Ovary (tissue), 9 donors: ENCODE measurements around the gene PLXNB2. TPM values are rescaled to one million over a fixed set of nuclear protein-coding genes. Genes with fewer than 3 reads are reported as not detected.

Source experiments
- DNase-seq, 5 donors: peaks; one replicate each; pipeline ENCODE4 v3.0.0-alpha.2; 2019 to 2020
- H3K27ac ChIP-seq, 2 donors: fragments of 200-600 bp; one replicate each; pipeline versions ENCODE4 v1.5.1 to v1.8.0; 2019 to 2022
- H3K27me3 ChIP-seq: fragments of 200-600 bp; one replicate; pipeline ENCODE4 v1.8.0; 2022
- H3K36me3 ChIP-seq: fragments of 200-600 bp; sonication (generic); one replicate; pipeline ENCODE4 v1.5.1; 2019
- H3K4me1 ChIP-seq: one replicate; pipeline ENCODE4 v1.8.1; 2013; ENCODE audit warnings: mild to moderate bottlenecking, moderate library complexity; ENCODE audit not compliant: insufficient read depth
- H3K4me3 ChIP-seq: fragments of 200-600 bp; sonication (generic); one replicate; pipeline ENCODE4 v1.5.1; 2017
- H3K9me3 ChIP-seq, 2 donors: fragments of 200-600 bp in 1 of 2; sonication (generic) in 1 of 2; one replicate each; pipeline versions ENCODE4 v1.5.1 to v1.8.1; 2013 to 2019; ENCODE audit warnings: mild to moderate bottlenecking in 1 of 2, moderate library complexity in 1 of 2
- CTCF ChIP-seq, 3 donors: fragments of 450-650 bp in 2 of 3; fragments of 200-600 bp in 1 of 3; IDR thresholded peaks; one replicate each; pipeline versions ENCODE4 v1.5.1 to v1.8.0; 2016 to 2022; ENCODE audit warnings: antibody characterized with exemption in 3 of 3, mild to moderate bottlenecking in 1 of 3
- EP300 ChIP-seq: sonication (generic); formaldehyde crosslinking; IDR thresholded peaks from one replicate; pipeline ENCODE4 v1.6.1; 2017; ENCODE audit warnings: antibody characterized with exemption
- POLR2A ChIP-seq: fragments of 450-650 bp; IDR thresholded peaks from one replicate; pipeline ENCODE4 v1.6.1; 2017; ENCODE audit warnings: antibody characterized with exemption, mild to moderate bottlenecking, moderate library complexity
- WGBS, 3 donors: extraction: QIAGEN DNeasy Blood & Tissue Kit in 1 of 3; methylation state at CpG; one replicate each; pipeline versions ENCODE4 v1.1.5 to v1.1.7; 2013 to 2017; 5-methylcytosine and 5-hydroxymethylcytosine counted together
- intact Hi-C, 4 donors: fragments of 100-400 bp; cut with DNase I; formaldehyde crosslinking; loops; one replicate each; pipeline versions ENCODE4 v1.11.0 to v1.15.1; 2022 to 2023
- polyA plus RNA-seq, 2 donors: library from polyadenylated mRNA; stranded (reverse); fragments of 200-250 nt in 1 of 2; fragments of 350-450 nt in 1 of 2; fragmentation: Illumina TruSeq in 1 of 2; extraction: RNeasy Lipid Tissue Mini Kit (QIAGEN cat#74804) in 1 of 2; gene quantifications; one replicate each; pipeline ENCODE4 v1.2.3, GENCODE V29; 2013 to 2014
- total RNA-seq, 7 donors: library from RNA; depleted of rRNA in 2 of 7; stranded (reverse); fragments of >200 nt in 2 of 7; fragmentation: NEBNext Ultra II Directional in 3 of 7; extraction: Animal tissue kit (Norgen Biotek cat#: 25700) in 3 of 7; gene quantifications; one replicate each; pipeline versions ENCODE4 v1.1.0 to v1.2.4, GENCODE V29; 2016 to 2023
- donor health status: DM: no; HTN: no; CAD: no; lungs with moderate emphysema.
- donor health status: DM: no; HTN: no; CAD: no.
- donor health status: Bipolar disorder and iron deficiency.
- donor health status: DM: yes; HTN: yes; CAD: no.
- donor health status: DM: no; HTN: no; CAD: no.
- donor health status: DM: yes; HTN: yes; CAD: no.

The PLXNB2 gene
- total and polyA plus RNA-seq, 9 donors: 26.5 to 274 (median 205) TPM

DNA sequence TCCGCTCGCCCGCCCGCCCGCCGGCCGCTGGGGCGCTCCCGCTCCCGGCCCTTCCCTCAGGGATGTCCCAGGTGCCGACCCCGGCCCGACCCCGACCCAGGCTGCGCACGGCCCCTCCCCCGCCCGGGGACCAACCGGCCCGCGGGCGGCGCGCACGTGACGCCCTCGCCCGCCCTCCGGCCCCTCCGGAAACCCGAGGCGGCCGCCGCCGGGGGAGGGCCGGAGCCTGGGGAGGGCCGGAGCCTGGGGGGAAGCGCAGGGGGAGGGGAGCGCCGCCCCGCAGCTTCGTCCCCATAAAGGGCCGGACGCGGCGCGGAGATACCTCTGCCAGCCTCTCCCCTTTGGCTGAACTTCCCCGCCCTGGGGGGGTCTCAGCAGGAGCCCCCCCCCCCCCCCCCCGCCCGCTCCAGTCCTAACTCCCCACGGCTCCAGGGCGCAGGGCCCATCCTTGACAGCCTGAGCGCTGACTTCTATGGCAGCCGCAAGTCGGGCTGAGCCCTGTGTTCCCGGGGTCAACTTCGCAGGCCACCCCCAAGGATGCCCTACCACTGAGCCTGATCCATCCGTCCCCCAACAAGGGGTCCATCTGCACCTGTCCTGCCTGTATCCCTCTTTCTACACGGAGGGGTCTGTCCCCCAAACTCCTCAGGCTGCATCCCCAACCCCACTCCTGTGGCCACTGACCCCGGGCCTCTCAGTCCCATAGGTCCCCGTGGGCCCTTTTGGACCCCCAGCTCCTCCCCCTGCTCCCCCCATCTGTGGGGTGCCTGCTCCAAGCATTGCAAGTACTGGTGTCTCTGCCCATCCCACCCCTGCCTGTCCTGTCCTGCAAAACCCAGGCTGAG lies 45.6 kb downstream of the PLXNB2 start, which contains the start of gene MAPK12:
MAPK12 (minus strand) TSS at position 69 of the 845 bp plus-strand sequence. CDS start 174 bp downstream, outside the sequence.
- Histone ChIP-seq H3K4me1 (peaks cover 4% of the 10 kb centered on the region), H3K36me3 (no peaks in the 10 kb centered on the region), H3K27ac (peak within 1 kb of the TSS; percentile 51 to 57), H3K27me3 (no peaks in the 10 kb centered on the region), H3K9me3 (no peaks in the 10 kb centered on the region), H3K4me3 (peak within 1 kb of the TSS; percentile 48)
- intact Hi-C loops: no loop called here
- 3 to 5% (median 5%) methylated on average over 27 to 59 of the region's 61 CpGs for WGBS, 3 donors
- DNase-seq: peak; percentile 56 to 82 (median 69)
- TF ChIP-seq CTCF (IDR thresholded peaks at IDR 0.05) (no peak), POLR2A (no peak), EP300 (no peak)

DNA sequence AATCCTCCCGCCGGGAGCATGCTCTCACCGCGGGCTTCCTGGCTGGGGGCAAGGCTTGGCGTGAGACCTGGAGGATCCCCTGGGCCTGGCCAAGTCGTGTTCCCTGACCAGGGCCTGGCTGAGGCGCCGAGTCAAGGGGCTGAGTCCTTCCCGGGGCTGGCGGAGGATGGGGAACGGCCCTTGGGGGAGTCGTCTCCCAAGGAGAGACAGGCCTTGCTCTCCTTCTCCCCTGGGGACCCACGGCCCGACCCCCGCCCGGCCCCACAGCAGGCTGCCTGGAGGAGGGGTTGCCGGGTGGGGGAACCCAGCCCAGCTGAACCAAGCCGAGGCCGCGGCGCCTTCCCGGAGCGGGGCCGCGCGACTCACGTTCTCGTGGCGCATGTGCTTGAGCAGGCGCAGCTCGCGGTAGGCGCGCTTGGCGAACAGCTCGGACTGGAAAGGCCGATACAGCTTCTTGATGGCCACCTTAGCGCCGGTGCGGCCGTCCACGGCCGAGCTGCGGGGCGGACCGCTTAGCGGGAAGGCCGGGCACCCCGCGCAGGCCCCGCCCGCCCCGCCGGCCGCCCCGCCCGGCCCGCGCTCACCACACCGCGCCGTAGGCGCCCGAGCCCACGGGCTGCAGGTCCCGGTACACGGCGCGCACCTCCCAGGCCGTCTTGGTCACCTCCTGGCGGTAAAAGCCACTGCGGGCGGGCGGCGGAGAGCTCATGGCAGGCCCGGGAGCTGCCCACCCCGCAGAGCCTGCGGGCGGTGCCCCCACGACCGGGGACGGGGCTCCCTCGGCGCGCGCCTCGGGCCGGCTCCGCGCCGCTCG lies 46.4 kb downstream of the PLXNB2 start:
- intact Hi-C loops: no loop called here
- Histone ChIP-seq H3K4me1 (peaks cover 4% of the 10 kb centered on the region), H3K36me3 (no peaks in the 10 kb centered on the region), H3K9me3 (no peaks in the 10 kb centered on the region), H3K27me3 (no peaks in the 10 kb centered on the region), H3K27ac (peak overlapping the region; percentile 51 to 57), H3K4me3 (peak overlapping the region; percentile 48)
- TF ChIP-seq CTCF (IDR thresholded peaks at IDR 0.05) (no peak), EP300 (no peak), POLR2A (no peak)
- 1 to 2% (median 1%) methylated on average over 44 to 92 of the region's 92 CpGs for WGBS, 3 donors
- DNase-seq: peak in 2 of 5 donors; percentile 65 to 76

DNA sequence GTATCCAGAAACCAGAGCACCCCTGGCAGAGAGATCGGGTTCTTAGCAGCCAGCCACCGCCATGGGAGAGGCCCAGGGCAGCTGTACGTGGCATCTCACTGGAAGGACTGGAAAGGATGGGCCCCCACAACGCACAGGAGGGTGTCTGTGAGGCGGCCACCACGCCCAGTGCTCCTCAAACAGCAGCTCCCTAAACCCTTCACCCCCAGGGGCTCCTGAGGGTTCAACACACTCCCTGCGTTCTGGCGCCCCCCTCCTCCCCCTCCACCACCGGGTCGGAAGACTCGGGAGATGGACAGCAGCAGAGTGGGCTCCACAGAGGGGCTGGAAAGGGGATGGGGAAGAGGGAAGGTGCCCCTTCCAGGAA lies 47.0 kb downstream of the PLXNB2 start:
- TF ChIP-seq POLR2A (no peak), EP300 (no peak), CTCF (IDR thresholded peaks at IDR 0.05) (no peak)
- intact Hi-C loops: no loop called here
- Histone ChIP-seq H3K4me1 (peaks cover 4% of the 10 kb centered on the region), H3K9me3 (no peaks in the 10 kb centered on the region), H3K36me3 (no peaks in the 10 kb centered on the region), H3K4me3 (peak overlapping the region; percentile 48), H3K27ac (peak overlapping the region; percentile 51 to 57), H3K27me3 (no peaks in the 10 kb centered on the region)
- WGBS, 3 donors: 22 to 35% (median 31%) methylated on average over 11 of the region's 11 CpGs
- DNase-seq: no peak

DNA sequence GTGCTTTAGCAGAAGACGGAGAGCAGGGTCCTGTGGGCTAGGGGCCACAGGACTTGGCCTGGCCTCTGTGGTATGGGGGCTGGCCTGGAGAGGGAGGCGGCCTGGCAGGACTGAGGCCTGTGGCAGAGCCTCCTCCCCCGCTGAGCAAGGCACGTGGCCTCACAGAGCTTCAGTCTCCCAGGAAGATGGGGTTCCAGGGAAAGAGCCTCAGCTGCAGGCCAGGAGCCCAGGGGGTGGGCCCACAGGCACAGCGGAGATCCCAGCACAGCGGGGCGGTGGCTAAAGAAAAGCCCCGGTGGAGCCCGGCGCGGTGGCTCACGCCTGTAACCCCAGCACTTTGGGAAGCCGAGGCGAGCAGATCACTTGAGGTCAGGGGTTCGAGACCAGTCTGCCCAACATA lies 48.1 kb downstream of the PLXNB2 start:
- H3K27ac ChIP-seq: no peak overlapping the region
- WGBS, 3 donors: 85 to 90% (median 88%) methylated on average over 15 of the region's 15 CpGs
- DNase-seq: no peak
- no peak overlapping the region for H3K4me3 ChIP-seq
- intact Hi-C loops: loop anchor here in 1 of 4 donors (10.0 kb wide), 1 partner anchor 265 kb away; the partner anchor contains the start of gene SCO2
- no peak for TF ChIP-seq POLR2A
- no peak for TF ChIP-seq EP300
- TF ChIP-seq CTCF (IDR thresholded peaks at IDR 0.05): no peak
- H3K4me1 ChIP-seq: peaks cover 4% of the 10 kb centered on the region
- H3K36me3 ChIP-seq: no peaks in the 10 kb centered on the region
- H3K27me3 ChIP-seq: no peaks in the 10 kb centered on the region
- H3K9me3 ChIP-seq: no peaks in the 10 kb centered on the region
